Upper lobe of left lung (tissue), 4 donors: Measurements from ENCODE around the gene ANKS1B.

Experiments used
- CTCF ChIP-seq, 6 experiments: fragments of 450-650 bp in 4 of 6; fragments of 200-600 bp in 2 of 6; sonication (generic) in 2 of 6; IDR thresholded peaks; one replicate each; pipeline ENCODE4 v1.5.1; 2016 to 2019; ENCODE audit warnings: antibody characterized with exemption in 6 of 6
- EP300 ChIP-seq, 4 donors: sonication (generic); formaldehyde crosslinking; IDR thresholded peaks; one replicate each; pipeline ENCODE4 v1.5.1; 2017; ENCODE audit warnings: antibody characterized with exemption in 4 of 4, control low read depth in 2 of 4

- no peak for TF ChIP-seq CTCF (IDR thresholded peaks at IDR 0.05)
- TF ChIP-seq EP300 (IDR thresholded peaks at IDR 0.05), result no peak
Measured at GRCh38 chr12:99444859-99445316, 539.8 kb downstream of the ANKS1B start.
